IMR-90 (cell line): ENCODE measurements around the gene P4HA2.

Source experiments
- FOS ChIP-seq: fragments of 150-350 bp; IDR thresholded peaks from 2 replicates; pipeline ENCODE4 v1.6.1; 2016; ENCODE audit warnings: low read depth, low read length
- MAFK ChIP-seq: IDR thresholded peaks from 2 replicates; pipeline ENCODE4 v1.6.1; 2012; ENCODE audit warnings: low read depth, low read length, improper control_type of control experiment
- NFE2L2 ChIP-seq: fragments of 150-350 bp; IDR thresholded peaks from 2 replicates; pipeline ENCODE4 v1.6.1; 2016; ENCODE audit warnings: low read depth, mild to moderate bottlenecking, low read length
- POLR2A ChIP-seq: IDR thresholded peaks from 2 replicates; pipeline ENCODE4 v1.6.1; 2012; ENCODE audit warnings: mild to moderate bottlenecking, low read depth, low read length
- RAD21 ChIP-seq: IDR thresholded peaks from 2 replicates; pipeline ENCODE4 v1.6.1; 2012; ENCODE audit warnings: low read length, improper control_type of control experiment
- RFX5 ChIP-seq: IDR thresholded peaks from 2 replicates; pipeline ENCODE4 v1.8.0; 2012; ENCODE audit warnings: low read depth, mild to moderate bottlenecking, low read length, moderate library complexity
- USF2 ChIP-seq: fragments of 150-350 bp; IDR thresholded peaks from 2 replicates; pipeline ENCODE4 v1.6.1; 2017; ENCODE audit warnings: mild to moderate bottlenecking, antibody characterized with exemption, low read length, low read depth
- TF ChIP-seq, protein P1 (sequence below): conservative IDR thresholded peaks from 2 replicates; pipeline ENCODE4 v1.5.1; 2012; ENCODE audit warnings: mild to moderate bottlenecking, low read depth, low read length, improper control_type of control experiment

GRCh38 chr5:132270706-132271105 lies 43.1 kb upstream of the P4HA2 start:
- TF ChIP-seq USF2 (no peak), RFX5 (no peak), RAD21 (no peak), MAFK (no peak), POLR2A (no peak), FOS (no peak), NFE2L2 (no peak)
- TF ChIP-seq, protein P1, sequence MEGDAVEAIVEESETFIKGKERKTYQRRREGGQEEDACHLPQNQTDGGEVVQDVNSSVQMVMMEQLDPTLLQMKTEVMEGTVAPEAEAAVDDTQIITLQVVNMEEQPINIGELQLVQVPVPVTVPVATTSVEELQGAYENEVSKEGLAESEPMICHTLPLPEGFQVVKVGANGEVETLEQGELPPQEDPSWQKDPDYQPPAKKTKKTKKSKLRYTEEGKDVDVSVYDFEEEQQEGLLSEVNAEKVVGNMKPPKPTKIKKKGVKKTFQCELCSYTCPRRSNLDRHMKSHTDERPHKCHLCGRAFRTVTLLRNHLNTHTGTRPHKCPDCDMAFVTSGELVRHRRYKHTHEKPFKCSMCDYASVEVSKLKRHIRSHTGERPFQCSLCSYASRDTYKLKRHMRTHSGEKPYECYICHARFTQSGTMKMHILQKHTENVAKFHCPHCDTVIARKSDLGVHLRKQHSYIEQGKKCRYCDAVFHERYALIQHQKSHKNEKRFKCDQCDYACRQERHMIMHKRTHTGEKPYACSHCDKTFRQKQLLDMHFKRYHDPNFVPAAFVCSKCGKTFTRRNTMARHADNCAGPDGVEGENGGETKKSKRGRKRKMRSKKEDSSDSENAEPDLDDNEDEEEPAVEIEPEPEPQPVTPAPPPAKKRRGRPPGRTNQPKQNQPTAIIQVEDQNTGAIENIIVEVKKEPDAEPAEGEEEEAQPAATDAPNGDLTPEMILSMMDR: no peak
